ENCODE data around the gene TANC1.

The TANC1 gene

GRCh38 chr2:159042115-159042850 lies 73.8 kb downstream of the TANC1 start:
- in situ Hi-C loops (cut with MboI; ENCODE audit: low sequenced_read_pairs, unreplicated experiment), result no loop called here
- no peak for DNase-seq (ENCODE audit: low spot score)
- TF ChIP-seq, protein P1, sequence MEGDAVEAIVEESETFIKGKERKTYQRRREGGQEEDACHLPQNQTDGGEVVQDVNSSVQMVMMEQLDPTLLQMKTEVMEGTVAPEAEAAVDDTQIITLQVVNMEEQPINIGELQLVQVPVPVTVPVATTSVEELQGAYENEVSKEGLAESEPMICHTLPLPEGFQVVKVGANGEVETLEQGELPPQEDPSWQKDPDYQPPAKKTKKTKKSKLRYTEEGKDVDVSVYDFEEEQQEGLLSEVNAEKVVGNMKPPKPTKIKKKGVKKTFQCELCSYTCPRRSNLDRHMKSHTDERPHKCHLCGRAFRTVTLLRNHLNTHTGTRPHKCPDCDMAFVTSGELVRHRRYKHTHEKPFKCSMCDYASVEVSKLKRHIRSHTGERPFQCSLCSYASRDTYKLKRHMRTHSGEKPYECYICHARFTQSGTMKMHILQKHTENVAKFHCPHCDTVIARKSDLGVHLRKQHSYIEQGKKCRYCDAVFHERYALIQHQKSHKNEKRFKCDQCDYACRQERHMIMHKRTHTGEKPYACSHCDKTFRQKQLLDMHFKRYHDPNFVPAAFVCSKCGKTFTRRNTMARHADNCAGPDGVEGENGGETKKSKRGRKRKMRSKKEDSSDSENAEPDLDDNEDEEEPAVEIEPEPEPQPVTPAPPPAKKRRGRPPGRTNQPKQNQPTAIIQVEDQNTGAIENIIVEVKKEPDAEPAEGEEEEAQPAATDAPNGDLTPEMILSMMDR (IDR thresholded peaks at IDR 0.05; ENCODE audit: borderline replicate concordance, control extremely low read depth, extremely low read depth, insufficient read depth, missing control alignments), result no peak

- TF ChIP-seq, protein P1 (IDR thresholded peaks at IDR 0.05; ENCODE audit: borderline replicate concordance, control extremely low read depth, extremely low read depth, insufficient read depth, missing control alignments), result no peak
- in situ Hi-C loops (cut with MboI; ENCODE audit: low sequenced_read_pairs, unreplicated experiment), result no loop called here
- no peak for DNase-seq (ENCODE audit: low spot score)
Measured at GRCh38 chr2:159043710-159044109, 75.3 kb downstream of the TANC1 start.

DNA sequence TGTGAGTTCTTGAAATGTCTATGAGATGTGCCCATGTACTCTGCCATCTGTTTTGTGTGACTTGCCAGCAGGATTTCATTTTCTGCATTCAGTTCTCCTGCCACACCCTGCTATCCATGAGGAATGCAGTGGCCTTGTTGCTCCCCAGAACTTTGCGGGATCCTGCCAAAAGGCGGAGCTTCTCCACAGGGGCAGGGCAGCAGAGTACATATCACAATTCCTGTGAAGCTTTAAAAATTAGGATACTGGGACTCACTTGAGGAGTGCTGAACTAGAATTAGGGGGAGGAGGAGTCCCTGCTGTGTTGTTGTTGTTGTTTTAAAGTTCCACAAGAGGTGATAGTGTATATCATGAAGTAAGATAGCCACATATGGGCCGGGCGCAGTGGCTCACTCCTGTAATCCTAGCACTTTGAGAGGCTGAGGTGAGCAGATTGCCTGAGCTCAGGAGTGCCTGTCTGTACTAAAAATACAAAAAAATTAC lies 76.4 kb downstream of the TANC1 start:
- TF ChIP-seq, protein P1 (IDR thresholded peaks at IDR 0.05; ENCODE audit: borderline replicate concordance, control extremely low read depth, extremely low read depth, insufficient read depth, missing control alignments), result no peak
- in situ Hi-C loops (cut with MboI; ENCODE audit: low sequenced_read_pairs, unreplicated experiment), result no loop called here
- no peak for DNase-seq (ENCODE audit: low spot score)

GRCh38 chr2:159045545-159046454 lies 77.4 kb downstream of the TANC1 start:
- in situ Hi-C loops (cut with MboI; ENCODE audit: low sequenced_read_pairs, unreplicated experiment), result no loop called here
- TF ChIP-seq, protein P1 (IDR thresholded peaks at IDR 0.05; ENCODE audit: borderline replicate concordance, control extremely low read depth, extremely low read depth, insufficient read depth, missing control alignments), result no peak
- DNase-seq (ENCODE audit: low spot score), result no peak

DNA sequence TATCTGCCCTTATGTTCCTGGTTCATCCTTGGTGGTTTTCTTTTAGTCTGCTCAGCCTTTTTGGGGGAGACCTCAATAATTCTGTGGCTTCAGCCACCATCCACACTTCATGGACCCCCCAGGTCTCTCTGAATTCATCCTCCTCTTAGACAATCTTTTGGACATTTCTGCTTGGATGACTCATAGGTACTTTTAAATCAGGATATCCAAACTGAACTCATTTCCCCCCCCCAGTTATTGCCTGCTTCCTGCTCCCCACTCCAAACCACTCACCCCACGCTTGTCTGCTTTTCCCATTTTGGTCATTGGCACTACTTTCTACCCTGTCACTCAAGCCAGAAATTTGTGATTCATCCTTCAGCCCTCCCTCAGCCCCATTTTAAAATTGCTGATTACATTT lies 78.5 kb downstream of the TANC1 start:
- DNase-seq (ENCODE audit: low spot score), result no peak
- TF ChIP-seq, protein P1 (IDR thresholded peaks at IDR 0.05; ENCODE audit: borderline replicate concordance, control extremely low read depth, extremely low read depth, insufficient read depth, missing control alignments), result no peak
- in situ Hi-C loops (cut with MboI; ENCODE audit: low sequenced_read_pairs, unreplicated experiment), result no loop called here

DNA sequence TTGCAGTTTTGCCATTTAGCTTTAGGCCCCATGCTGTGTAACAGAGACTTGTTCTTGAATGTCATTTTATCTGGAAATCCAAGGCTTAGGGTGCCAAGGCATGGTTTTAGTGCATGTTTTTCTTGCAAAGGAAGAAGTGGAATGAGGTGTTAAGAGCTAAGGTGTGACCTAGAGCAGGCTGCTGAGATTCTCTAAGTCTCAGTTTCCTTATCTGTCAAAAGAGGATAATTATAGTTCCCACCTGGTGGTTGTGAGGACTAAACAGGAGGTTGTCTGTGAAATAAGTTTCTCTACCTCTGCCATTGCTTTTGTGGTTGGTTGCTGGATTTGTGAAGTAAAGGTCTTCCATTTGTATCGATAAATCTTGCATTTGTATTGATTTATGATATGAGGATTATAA lies 82.0 kb downstream of the TANC1 start:
- no peak for DNase-seq (ENCODE audit: low spot score)
- in situ Hi-C loops (cut with MboI; ENCODE audit: low sequenced_read_pairs, unreplicated experiment), result no loop called here
- TF ChIP-seq, protein P1 (IDR thresholded peaks at IDR 0.05; ENCODE audit: borderline replicate concordance, control extremely low read depth, extremely low read depth, insufficient read depth, missing control alignments), result no peak

Measured in GM13976 (cell line).